ENCODE data around the gene TBXT. TPM values are rescaled to one million over a fixed set of nuclear protein-coding genes. Genes with fewer than 3 reads are reported as not detected.

The TBXT gene
- total RNA-seq, 1 experiment from 2014 or later = 0.31 TPM

GRCh38 chr6:166112580-166112979 is 55.1 kb downstream of the TBXT start:
- Histone ChIP-seq H2BK5ac (ENCODE audit: insufficient read length, low read length) (no peak overlapping the region), H3K79me2 (ENCODE audit: insufficient read depth, low read length) (no peaks in the 10 kb centered on the region), H3K27ac (ENCODE audit: insufficient read length, low read depth, low read length) (no peak overlapping the region), H2BK15ac (ENCODE audit: low read depth, low read length) (no peak overlapping the region), H4K5ac (ENCODE audit: insufficient read length, low read depth, low read length) (no peak overlapping the region), H4K8ac (replicated peaks; ENCODE audit: insufficient read length, low read depth, low read length) (no peak overlapping the region), H3K27me3 (ENCODE audit: insufficient read depth, low read length) (peaks cover 2% of the 10 kb centered on the region; the same call in 1 of the 2 replicates), H2BK20ac (ENCODE audit: low read depth, low read length, poor library complexity, severe bottlenecking) (no peak overlapping the region), H2BK12ac (ENCODE audit: insufficient read length, low read depth, low read length) (no peak overlapping the region), H3K23ac (ENCODE audit: insufficient read length, low read depth, low read length) (no peak overlapping the region), H3K18ac (ENCODE audit: insufficient read length, low read depth, low read length) (no peak overlapping the region), H2AK5ac (ENCODE audit: insufficient read length, low read length) (no peak overlapping the region), H3K4me1 (ENCODE audit: insufficient read depth, low read length) (no peaks in the 10 kb centered on the region), H3K79me1 (ENCODE audit: insufficient read depth, low read depth, low read length, poor library complexity, severe bottlenecking) (no peaks in the 10 kb centered on the region), H4K20me1 (ENCODE audit: control insufficient read depth, insufficient read depth, insufficient read length) (no peaks in the 10 kb centered on the region), H3T11ph (ENCODE audit: low read length) (no peak overlapping the region), H3K9ac (ENCODE audit: extremely low read depth, insufficient read length, low read length) (no peak overlapping the region), H3K4ac (ENCODE audit: low read depth, low read length) (no peak overlapping the region), H4K91ac (ENCODE audit: insufficient read length, low read depth, low read length) (no peak overlapping the region), H2AFZ (ENCODE audit: low read length) (no peak overlapping the region), H3K4me2 (ENCODE audit: insufficient read depth, insufficient read length, low read length) (no peak overlapping the region), H3K23me2 (ENCODE audit: insufficient read length, low read depth, low read length, poor library complexity, severe bottlenecking) (no peaks in the 10 kb centered on the region), H3K14ac (ENCODE audit: insufficient read depth, low read length) (no peak overlapping the region), H3K56ac (ENCODE audit: insufficient read length, low read depth, low read length) (no peak overlapping the region), H2BK120ac (ENCODE audit: low read depth, low read length, poor library complexity, severe bottlenecking) (no peak overlapping the region), H3K9me3 (ENCODE audit: control insufficient read depth, low read depth, low read length) (no peaks in the 10 kb centered on the region)
- H3K9me3 Mint-ChIP-seq = peaks cover 4 to 7% of the 10 kb centered on the region in 2 experiments; a peak in 4 of 5 replicates
- DNase-seq = no peak
- TF ChIP-seq CTCF (conservative IDR thresholded peaks at IDR 0.05) = no peak
- H3K4me3 Mint-ChIP-seq = no peak overlapping the region
- peaks cover 14% of the 10 kb centered on the region for H3K27me3 Mint-ChIP-seq (ENCODE audit: low read depth)
- no peak overlapping the region for H3K27ac Mint-ChIP-seq
- no CpG with 5 or more reads among the region's 11 CpGs for WGBS (ENCODE audit: extremely low coverage, insufficient read length, low lambda C conversion rate)
- H3K36me3 Mint-ChIP-seq (ENCODE audit: insufficient read depth in 1 of 3, low read depth in 3 of 3) = peaks cover 0 to 6% (median 0%) of the 10 kb centered on the region in 3 experiments; a peak in 2 of 7 replicates
- no peaks in the 10 kb centered on the region for H3K4me1 Mint-ChIP-seq
